NCI-H2196 (cell line): ENCODE data around the gene DNM1.

Experiments
- DNase-seq: peaks from one replicate; lab custom pipeline; 2025; ENCODE audit not compliant: unreplicated experiment; lab: John Stamatoyannopoulos, UW

DNM1 gene

GRCh38 chr9:128204858-128205257 lies 1.7 kb downstream of the DNM1 start:
- DNase-seq: no peak

- DNase-seq: no peak
Measured at GRCh38 chr9:128205296-128205944, 2.2 kb downstream of the DNM1 start.

- DNase-seq: no peak
Measured at GRCh38 chr9:128206484-128206883, 3.3 kb downstream of the DNM1 start.

- no peak for DNase-seq
Measured at GRCh38 chr9:128206916-128207910, 4.0 kb downstream of the DNM1 start.

GRCh38 chr9:128208386-128208785 lies 5.2 kb downstream of the DNM1 start:
- no peak for DNase-seq

GRCh38 chr9:128208946-128209669 lies 5.9 kb downstream of the DNM1 start:
- no peak for DNase-seq

- no peak for DNase-seq
Measured at GRCh38 chr9:128211186-128211980, 8.2 kb downstream of the DNM1 start.

- DNase-seq: no peak
Measured at GRCh38 chr9:128211981-128212281, 8.8 kb downstream of the DNM1 start.

GRCh38 chr9:128213746-128214497 lies 10.7 kb downstream of the DNM1 start:
- no peak for DNase-seq

GRCh38 chr9:128214571-128215490 lies 11.7 kb downstream of the DNM1 start:
- DNase-seq: no peak

- no peak for DNase-seq
Measured at GRCh38 chr9:128215491-128216409, 12.6 kb downstream of the DNM1 start.

GRCh38 chr9:128216781-128217553 lies 13.8 kb downstream of the DNM1 start:
- no peak for DNase-seq

GRCh38 chr9:128218172-128218517 lies 15.0 kb downstream of the DNM1 start:
- DNase-seq: no peak

GRCh38 chr9:128218518-128219389 lies 15.6 kb downstream of the DNM1 start:
- DNase-seq: peak; percentile 88

- DNase-seq: no peak
Measured at GRCh38 chr9:128219831-128220230, 16.7 kb downstream of the DNM1 start.

GRCh38 chr9:128222026-128222425 lies 18.8 kb downstream of the DNM1 start:
- DNase-seq: no peak
